ENCODE results near the gene TCF7L1.
"Not testable (repeated sequence)": the region's sequence is repeated elsewhere in the genome, so short reads cannot be mapped to it uniquely, and the experiment has no call there.

TCF7L1 gene, protein sequence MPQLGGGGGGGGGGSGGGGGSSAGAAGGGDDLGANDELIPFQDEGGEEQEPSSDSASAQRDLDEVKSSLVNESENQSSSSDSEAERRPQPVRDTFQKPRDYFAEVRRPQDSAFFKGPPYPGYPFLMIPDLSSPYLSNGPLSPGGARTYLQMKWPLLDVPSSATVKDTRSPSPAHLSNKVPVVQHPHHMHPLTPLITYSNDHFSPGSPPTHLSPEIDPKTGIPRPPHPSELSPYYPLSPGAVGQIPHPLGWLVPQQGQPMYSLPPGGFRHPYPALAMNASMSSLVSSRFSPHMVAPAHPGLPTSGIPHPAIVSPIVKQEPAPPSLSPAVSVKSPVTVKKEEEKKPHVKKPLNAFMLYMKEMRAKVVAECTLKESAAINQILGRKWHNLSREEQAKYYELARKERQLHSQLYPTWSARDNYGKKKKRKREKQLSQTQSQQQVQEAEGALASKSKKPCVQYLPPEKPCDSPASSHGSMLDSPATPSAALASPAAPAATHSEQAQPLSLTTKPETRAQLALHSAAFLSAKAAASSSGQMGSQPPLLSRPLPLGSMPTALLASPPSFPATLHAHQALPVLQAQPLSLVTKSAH

DNA sequence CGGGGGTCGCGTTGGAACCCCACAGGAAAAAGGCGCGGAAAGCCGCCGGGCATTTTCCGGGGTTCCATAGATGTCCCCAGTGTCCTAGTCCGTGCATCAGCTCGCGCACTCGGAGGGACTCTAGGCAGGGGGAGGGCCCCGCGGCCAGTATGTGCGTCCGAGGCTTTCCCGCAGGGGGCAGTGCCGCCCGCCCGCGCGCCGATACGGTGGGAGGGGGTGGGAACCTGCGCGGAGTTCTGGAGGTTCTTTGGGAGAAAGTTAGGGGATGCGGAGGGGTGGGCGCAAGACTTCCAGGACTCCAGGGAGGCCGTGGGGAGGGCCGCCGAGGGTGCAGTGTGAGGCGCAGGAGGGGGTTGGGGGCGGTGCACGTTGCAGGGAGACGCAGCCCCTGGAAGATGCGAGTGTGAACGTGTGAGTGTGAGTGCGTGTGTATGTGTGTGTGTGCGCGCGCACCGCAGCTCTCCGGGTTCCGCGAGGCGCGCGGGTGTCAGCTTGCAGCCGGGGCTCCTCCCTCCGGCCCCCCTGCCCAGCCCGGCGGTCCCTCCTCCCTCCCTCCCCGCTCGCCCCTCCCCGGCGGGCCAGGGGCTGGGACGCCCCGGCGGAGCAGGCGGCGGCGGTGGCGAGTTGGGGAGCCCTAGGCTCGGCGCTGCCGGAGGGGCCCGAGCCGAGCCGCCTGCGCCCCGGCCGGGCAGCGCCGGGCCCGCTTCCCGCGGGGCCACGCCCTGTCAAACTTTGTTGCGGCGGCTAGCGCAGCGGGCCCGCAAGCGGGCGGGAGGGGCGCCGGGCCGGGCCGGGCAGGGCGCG, at the start of gene TCF7L1:
Gene TCF7L1, plus strand, starts transcription at position 559 of the 804 bp plus-strand sequence. CDS start 293 bp downstream, outside the sequence.
- no peak for DNase-seq

DNA sequence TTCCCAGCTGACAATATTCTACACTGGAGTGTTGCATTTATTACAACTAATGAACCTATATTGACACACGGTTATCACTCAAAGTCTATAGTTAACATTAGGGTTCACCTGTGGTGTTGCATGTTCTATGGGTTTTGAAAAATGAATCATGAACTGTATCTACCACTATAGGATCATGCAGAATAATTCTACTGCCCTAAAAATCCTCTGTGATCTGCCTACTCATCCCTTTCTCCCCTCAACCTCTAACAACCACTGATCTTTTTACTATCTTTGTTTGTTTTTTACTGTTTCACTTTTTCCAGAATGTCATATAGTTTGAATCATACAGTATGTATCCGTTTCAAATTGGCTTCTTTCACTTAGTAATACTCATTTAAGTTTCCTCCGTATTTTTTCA, 47.6 kb upstream of the TCF7L1 start:
- DNase-seq = no peak

DNA sequence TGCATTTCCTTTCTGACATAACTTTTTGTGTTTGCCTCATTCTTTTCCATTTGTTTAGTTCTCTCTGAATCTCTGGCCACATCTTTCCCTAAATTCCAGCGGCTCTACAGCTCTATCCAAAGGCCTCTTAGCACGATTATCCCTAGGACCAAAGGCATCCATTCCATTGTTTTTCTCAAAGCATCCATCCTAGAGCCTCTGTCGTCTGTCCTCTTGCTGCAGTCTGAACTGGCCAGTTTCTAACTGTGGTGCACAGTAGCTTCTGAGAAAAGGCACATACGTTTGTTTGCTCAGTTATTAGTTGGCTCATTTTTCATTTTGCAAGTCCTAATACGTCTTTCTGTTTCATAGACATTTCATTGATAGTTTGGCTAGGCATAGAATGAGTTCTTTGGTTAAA, 45.7 kb upstream of the TCF7L1 start:
- no peak for DNase-seq

DNA sequence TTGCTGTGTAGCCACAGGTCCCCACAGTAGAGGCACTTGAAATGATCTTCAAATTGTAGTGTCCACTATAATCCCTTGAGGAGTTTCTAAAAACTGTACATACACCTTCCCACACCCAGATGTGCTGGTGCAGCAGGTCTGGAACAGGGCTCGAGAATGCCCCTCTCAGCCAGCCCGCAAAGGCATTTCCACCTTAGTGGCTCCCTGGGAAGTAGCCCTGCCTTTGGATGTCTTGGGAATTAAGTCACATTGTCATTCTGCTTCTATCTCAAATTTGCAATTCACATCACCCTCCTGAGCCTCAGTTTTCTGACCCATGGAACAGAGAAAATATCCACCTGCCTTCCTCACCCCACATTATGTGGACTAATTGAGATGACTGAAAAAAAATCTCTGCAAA, 44.3 kb upstream of the TCF7L1 start:
- no peak for DNase-seq

DNA sequence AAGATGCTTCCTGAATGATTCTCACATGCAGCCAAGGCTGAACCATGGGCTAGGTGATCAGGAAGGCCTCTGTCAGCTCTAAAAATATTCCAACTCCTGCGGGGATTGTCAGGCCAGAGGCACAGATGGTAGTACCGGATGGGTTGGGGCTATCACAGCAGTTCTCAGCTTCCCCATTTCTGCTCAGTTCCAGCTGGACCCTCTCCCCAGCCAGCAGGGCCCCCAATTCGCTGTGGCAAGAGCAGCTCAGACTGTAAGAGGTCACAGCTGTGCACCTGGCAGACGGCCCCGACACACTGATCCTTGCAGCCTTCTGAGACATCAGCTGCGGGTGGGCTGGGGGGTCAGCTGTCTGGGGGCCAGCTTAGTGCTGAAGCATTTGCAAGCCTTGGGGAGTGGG, 43.6 kb upstream of the TCF7L1 start:
- no peak for DNase-seq

DNA sequence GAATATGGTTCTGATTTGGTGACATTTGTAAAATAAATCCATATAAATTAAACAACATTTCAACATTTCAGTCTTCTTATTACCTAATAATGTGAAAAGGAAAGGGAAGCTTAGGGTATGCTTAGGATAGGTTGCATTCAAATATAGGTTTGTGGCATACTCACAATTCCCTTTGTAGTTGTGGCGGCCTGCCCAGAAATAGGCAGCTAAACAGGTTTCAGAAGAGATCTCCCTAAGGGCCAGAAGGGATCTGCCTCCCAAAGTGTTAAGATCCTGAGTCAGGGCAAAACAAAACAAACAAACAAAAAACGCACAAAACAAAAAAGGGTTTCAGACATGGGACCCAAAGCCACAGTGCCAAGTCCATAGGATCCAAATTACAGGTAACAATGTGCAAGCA, 41.4 kb upstream of the TCF7L1 start:
- DNase-seq = no peak

DNA sequence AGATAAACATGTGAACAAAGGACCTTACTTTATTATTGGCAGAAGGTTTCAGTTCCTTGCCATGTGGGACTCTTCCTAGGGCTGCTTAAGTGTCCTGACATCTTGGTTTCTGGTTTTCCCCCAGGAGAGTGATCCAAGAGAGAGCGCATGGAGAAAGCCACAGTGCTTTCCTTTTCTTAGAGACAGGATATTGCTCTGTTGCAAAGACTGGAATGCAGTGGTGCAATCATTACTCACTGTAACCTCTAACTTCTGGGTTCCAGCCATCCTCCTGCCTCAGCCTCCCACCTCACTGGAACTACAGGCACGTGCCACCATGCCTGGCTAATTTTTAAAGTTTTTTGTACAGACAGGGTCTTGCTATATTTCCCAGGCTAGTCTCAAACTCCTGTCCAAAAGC, 38.1 kb upstream of the TCF7L1 start:
- DNase-seq = no peak

DNA sequence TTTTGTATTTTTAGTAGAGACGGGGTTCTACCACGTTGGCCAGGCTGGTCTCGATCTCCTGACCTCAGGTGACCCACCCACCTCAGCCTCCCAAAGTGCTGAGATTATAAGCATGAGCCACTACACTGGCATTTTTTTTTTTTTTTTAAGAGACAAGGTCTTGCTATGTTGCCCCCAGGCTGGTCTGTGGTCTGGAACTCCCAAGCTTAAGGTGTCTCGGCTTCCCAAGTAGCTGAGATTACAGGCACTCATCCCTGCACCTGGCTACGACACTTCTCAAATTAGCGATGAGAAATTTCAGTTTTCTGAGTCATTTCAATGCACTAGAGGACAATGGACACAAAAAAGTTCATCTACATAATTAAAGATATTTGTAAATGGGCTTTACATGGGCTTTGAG, 36.6 kb upstream of the TCF7L1 start:
- DNase-seq = no peak

DNA sequence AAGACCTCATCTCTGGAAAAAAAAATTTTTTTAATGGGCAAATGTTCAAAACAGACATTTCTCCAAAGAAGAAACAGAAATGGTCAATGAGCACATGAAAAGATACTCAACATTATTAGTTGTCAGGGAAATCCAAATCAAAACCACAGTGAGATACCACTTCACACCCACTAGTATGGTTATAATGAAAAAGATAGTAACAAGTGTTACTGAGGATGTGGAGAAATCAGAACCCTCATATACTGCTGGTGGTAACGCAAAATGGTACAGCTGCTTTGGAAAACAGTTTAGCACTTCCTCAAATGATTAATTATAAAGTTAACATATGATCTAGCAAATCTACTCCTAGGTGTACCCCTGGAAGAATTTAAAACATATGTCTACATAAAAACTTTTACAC, 29.0 kb upstream of the TCF7L1 start:
- no peak for DNase-seq

DNA sequence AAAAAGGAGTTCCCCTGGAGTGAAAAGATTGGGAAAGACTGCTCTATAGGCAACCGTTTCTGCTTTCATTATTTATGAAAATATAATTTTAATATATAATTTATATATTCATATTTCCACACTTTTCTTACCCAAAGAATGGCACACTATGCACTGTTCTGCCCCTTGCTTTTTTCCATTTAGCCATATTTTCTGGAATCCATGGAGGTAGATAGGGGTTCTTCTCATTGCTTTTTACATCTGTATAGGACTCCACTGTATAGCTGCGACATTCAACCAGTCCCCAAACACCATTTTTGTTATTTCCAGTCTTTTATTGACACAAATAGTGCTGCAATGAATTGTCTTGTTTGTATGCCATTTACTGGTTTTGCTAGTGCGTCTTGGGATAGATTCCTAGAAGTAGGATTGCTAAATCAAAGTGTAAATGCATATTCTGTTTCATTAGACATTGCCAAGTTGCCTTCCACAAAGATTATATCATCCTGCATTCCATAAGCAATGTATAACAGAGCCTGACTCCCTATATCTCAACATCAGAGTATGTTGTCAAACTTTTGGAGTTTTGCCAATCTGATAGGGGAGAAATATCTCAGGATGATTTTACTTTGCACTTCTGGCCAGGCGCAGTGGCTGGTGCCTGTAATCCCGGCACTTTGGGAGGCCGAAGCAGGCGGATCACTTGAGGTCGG, 26.6 kb upstream of the TCF7L1 start:
- DNase-seq = no peak

DNA sequence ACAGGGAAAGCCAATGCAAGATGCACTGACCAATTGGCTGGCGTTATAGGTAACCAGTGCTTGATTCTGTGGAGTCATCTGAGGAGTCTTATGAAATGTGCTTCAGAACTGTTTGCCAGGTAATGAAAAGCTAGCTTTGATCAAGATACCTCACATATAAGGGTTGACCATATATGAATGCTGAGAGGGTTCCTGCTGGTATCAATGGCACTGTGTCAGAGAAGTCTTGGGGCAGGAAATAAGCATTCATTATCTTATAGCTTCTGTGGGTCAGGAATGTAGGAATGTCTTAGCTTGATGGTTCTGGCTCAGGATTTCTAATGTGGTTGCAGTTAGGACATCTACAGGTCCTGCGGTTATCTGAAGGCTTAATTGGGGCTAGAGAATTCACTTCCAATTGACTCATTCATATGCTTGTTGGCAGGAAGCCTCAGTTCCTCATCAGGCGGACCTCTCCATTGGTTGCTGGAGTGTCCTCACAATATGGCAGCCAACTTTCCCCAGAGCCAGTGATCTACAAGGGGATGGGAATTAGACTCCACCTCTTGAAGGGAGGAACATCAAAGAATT, 22.1 kb upstream of the TCF7L1 start:
- DNase-seq = no peak

DNA sequence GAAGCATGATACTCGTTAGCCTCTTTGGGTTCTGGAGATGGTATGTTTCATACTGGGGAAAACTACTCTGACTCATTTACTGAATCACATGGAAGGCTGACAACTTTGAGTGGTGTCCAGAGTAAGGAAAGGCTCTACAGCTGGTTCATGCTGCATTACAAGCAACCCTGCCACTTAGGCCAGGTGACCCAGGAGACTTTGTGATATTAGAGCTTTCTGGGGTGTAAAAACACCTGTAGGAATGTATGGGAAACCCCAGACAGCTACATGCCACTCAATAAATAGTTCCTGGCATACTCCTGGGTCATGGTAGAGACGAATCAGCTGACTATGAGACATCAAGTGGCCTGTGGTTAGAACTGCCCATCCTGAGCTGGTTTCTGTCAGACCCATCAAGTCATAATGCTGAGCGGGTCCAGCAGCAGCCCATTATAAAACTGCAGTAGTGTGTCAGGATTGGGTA, 21.3 kb upstream of the TCF7L1 start:
- no peak for DNase-seq

DNA sequence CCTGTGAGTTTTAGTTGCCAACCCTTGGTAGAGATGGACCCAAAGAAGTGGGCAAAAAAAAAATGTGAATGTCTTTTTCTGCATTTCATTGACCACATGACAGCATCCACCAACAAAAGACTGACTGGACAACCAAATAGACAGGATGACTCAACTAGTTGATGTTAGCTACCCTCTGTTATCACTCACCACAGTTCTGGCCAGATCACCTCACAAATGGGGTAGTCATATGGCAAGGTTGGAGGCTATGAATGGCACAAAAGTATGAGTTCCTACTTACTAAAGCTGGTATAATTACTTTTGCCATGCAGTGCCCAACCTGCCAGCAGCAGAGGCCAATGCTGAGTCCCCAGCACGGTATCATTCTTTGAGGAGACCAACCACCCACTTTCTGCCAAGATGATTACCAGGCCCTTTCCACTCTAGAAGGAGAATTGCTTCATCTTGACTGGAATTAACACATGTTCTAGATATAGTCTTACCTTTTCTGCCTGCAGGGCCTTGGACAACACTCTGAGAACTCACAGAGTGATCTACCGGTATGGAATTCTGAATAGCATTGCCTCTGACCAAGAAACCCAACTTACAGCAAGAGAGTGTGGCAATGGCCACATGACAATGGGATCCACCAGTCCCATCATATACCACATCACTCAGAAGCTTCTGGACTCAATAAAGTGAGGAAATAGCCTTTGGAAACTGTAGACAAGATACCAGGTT, 20.1 kb upstream of the TCF7L1 start:
- no peak for DNase-seq

DNA sequence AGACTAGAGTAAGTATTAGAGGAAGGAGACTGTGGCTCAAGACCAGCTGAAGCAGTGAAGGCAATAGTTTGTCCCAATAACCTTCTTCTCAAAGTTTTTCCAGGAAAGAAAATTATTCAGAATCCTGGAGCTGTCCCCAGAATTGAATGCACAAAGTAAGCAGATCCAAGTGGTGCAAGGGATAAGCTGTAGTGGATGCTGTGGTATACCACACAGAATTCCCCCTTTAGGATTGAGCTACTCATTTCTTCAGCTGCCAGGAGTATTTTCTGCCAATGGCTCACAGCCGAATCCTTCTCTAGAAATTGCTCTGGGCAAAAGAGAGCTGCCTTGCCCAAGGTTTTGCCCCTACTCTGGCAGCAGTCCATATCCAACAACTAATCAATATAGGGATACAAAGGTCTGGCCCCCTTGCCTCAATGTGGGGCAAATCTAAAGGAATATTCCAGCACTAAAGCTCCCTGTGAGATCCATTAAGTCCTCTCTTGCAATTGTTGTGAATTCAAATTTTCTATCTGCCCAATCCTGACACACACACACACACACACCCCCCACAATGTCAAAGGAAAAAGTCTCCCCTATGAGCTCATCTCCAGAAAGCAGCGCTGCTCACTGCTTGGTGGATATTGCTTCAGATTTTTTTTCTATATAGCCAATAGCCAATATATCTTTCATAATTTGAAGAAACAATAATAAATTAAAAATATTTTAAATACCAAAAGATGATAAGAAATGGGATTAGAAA, 18.4 kb upstream of the TCF7L1 start:
- no peak for DNase-seq

DNA sequence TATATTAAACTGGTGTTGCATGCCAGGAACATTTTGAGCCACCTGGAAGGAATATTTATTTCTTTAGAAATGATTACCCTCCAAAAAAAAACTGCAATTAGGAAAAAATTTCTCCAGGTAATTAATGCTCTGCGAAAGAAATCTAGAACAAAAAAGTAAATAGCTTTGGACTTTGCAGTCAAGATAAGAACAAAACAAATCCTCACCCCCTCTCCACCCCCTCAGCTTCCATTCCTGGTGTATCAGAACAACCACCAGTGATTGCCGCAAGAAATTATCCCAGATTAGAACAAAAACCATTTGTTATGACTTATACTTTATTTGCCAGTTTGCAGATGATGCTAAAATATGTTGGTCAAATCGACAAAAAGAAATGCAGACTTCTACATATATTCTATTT, 17.0 kb upstream of the TCF7L1 start:
- DNase-seq = no peak

DNA sequence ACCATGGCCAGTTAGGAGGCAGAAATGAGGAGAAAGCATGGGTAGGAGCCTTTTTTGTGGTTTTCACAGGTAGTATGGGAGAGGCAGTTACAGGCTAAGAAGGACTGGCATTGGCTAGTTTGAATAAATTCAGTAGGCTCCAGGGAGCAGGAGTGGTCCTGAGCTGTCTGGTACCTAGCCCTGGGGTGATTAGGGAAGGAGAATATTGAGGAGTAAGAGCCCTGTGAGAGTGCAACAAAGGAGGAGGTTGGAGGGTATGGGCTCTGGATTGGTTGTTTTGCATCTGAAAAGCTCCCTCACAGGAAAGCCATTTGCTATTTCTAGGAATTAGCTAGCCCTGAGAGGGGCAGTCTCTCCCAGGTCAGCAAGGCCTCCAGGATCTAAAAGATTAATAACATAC, 13.3 kb upstream of the TCF7L1 start:
- no peak for DNase-seq

DNA sequence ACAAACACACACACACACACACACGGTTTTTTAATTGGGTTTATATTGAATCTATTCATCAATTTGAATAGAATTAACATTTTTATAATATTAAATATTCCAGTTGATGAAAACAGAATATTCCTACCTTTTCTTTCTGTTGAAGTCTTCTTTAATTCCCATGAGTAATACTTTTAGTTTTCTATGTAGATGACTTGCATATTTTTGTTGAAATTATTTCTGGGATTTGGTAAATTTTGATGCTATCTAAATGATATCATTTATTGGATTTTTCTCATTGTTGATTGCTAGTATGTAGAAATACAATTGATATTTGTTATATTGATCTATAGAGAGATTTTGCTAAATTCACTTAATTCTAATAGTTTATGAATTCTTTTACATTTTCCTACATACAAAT, 12.8 kb upstream of the TCF7L1 start:
- DNase-seq = no peak

DNA sequence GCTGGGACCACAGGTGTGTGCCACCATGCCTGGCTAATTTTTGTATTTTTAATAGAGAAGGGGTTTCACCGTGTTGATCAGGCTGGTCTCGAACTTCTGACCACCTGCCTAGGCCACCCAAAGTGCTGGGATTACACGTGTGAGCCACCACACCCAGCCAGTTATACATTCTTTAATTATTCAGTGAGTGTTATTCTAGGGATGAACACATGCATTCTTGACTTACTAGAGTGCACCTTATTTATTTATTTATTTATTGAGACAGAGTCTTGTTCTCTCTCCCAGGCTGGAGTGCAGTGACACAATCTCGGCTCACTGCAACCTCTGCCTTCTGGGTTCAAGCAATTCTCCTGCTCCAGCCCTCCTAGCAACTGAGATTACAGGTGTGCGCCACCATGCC, 6.7 kb upstream of the TCF7L1 start:
- not testable (repeated sequence) for DNase-seq

DNA sequence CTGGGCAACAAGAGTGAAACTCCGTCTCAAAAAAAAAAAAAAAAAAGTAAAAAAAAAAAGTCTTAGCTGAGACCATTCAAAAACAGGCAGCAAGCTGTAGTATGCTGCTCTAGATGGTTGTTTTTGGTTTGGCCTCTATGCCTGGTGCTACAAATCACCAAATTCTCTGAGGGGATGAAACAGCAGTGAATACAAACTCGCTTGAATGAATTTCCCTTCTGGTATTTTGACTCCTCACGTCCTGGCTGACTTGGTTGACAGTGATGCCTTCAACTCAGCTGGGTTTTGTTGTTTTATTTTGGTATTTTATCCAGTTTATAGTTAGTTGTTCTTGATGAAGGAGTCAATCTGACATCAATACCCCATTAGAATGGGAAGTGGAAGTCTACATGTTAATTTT, 3.3 kb upstream of the TCF7L1 start:
- DNase-seq = no peak

DNA sequence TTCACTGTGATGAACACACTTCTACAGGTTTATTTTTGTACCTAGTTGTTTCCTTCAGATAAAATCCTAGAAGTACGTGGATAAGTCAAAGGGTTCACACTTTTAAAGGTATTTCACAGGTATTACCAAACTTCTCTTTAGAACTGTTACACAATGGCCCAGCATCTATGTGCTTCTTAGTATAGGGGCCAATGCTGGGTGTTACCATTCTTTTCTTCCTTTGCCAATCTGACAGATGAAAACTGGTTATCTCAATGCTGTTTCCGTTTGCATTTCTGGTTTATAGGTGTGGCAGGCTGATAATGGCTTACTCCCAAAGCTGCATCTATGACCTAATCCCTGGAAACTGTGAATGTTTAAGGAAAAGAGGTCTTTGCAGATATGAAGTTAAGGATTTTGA, 2.8 kb upstream of the TCF7L1 start:
- no peak for DNase-seq

DNA sequence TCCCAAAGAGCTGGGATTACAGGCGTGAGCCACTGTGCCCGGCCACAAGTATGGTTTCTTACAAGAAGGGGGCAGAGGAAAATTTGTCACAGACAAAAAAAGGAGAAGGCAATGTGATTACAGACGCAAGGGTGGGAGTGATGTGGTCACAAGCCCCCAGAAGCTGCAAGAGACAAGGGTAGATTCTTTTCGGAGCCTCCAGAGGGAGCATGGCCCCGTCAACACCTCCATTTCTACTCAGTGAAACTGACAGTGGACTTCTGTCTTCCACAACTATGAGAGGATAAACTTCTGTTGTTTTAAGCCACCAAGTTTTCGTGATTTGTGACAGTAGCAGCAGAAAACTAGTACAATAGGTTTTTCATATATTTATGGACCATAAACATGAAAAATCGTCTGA, 2.1 kb upstream of the TCF7L1 start:
- DNase-seq = no peak

DNA sequence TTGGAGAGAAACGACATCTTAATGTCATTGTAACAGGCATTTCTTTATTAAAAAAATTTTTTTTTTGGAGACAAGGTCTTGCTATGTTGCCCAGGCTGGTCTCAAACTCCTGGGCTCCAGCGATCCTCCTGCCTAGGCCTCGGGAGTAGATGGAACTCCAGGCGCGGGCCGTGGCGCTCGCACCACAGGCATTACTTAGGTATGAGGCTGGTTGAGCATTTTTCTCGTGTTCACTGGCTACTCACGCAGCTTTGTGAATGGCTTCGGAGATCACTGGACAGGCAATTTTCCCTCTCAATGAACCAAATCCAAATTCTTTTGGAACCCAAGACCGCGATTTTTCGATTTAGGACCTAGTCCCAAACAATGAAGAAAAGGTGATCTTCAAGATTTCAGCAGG, 795 bp upstream of the TCF7L1 start:
- DNase-seq = no peak
